ENCODE data around the gene IGFL3.
"Not testable (repeated sequence)": the region's sequence is repeated elsewhere in the genome, so short reads cannot be mapped to it uniquely, and the experiment has no call there.

The IGFL3 gene

DNA sequence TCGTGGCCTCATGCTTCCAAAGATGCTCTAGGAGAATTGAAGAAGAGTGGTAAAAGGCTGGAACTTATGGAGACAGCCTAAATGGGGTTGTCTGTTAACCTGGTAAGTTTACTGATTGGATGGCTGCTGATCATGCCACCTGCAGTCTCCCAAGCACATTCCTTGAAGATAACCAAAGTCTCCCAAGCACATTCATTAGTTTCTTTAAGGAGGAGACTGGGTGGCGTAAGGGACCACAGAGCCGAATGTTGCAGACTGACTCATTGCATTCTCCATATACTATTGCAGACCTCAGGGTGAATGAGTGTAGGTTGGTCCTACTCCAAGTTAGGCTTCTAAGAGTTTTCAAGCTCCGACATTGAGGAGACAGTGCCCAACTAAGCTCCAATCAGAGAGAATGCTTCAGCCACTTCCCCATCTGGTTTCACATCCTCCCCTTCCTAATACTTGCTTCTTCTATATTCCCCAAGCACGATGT is at the start of gene IGFL3:
IGFL3 (minus strand) TSS at position 51 of the 478 bp plus-strand sequence; CDS start at position 12, 39 bp downstream.
- no peak for DNase-seq (ENCODE audit: low spot score)
- in situ Hi-C loops (cut with MboI; ENCODE audit: low sequenced_read_pairs, unreplicated experiment), result no loop called here
- TF ChIP-seq, protein P1, sequence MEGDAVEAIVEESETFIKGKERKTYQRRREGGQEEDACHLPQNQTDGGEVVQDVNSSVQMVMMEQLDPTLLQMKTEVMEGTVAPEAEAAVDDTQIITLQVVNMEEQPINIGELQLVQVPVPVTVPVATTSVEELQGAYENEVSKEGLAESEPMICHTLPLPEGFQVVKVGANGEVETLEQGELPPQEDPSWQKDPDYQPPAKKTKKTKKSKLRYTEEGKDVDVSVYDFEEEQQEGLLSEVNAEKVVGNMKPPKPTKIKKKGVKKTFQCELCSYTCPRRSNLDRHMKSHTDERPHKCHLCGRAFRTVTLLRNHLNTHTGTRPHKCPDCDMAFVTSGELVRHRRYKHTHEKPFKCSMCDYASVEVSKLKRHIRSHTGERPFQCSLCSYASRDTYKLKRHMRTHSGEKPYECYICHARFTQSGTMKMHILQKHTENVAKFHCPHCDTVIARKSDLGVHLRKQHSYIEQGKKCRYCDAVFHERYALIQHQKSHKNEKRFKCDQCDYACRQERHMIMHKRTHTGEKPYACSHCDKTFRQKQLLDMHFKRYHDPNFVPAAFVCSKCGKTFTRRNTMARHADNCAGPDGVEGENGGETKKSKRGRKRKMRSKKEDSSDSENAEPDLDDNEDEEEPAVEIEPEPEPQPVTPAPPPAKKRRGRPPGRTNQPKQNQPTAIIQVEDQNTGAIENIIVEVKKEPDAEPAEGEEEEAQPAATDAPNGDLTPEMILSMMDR (IDR thresholded peaks at IDR 0.05; ENCODE audit: borderline replicate concordance, control extremely low read depth, extremely low read depth, insufficient read depth, missing control alignments), result no peak

DNA sequence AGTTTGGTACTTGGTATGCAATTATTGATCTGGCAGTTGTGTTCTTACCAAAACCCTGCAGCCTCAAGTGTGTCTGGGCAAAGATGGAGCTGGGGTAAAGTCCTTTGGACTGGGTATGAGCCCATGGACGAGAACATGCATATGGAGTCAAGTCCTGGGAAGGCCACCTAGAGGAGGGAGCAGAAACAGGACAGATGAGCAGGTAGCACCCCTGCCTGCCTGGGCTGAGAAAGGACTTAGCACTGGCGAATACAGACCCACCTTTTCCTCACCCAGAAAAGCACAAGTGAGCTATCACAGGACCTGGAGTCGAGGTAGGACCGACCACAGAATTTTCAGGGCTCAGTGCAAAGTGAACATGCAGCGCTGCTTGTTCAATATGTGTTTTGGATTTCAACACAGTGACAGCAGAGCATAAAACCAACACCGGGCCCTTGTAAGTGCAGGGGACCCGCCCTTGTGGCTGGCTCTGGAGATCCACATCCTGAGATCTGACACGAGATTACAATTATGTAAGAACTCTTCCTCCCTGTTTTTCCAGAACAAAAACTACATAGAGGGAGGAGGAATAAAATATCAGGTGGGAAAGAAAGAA is 49.5 kb upstream of the IGFL3 start:
- no peak for DNase-seq (ENCODE audit: low spot score)
- TF ChIP-seq, protein P1 (IDR thresholded peaks at IDR 0.05; ENCODE audit: borderline replicate concordance, control extremely low read depth, extremely low read depth, insufficient read depth, missing control alignments), result no peak
- in situ Hi-C loops (cut with MboI; ENCODE audit: low sequenced_read_pairs, unreplicated experiment), result no loop called here

DNA sequence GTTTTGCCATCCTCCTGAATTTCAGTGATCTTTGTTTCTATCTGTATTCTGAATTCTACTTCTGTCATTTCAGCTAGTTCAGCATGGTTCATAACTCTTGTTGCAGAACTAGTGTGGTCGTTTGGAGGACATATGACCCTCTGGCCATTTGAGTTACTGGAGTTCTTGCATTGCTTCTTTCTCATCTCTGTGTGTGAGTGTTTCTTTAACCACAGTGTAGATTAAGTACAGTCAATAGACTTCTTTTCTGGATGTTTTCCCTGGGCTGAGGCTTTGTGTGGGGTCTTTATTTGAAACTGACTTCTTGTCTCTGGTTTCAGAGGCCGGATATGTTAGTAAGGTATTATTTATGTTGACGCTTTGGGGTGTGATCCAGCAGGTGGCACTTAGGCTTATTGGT is 38.2 kb upstream of the IGFL3 start:
- DNase-seq (ENCODE audit: low spot score), result no peak
- in situ Hi-C loops (cut with MboI; ENCODE audit: low sequenced_read_pairs, unreplicated experiment), result no loop called here
- TF ChIP-seq, protein P1 (IDR thresholded peaks at IDR 0.05; ENCODE audit: borderline replicate concordance, control extremely low read depth, extremely low read depth, insufficient read depth, missing control alignments), result no peak

DNA sequence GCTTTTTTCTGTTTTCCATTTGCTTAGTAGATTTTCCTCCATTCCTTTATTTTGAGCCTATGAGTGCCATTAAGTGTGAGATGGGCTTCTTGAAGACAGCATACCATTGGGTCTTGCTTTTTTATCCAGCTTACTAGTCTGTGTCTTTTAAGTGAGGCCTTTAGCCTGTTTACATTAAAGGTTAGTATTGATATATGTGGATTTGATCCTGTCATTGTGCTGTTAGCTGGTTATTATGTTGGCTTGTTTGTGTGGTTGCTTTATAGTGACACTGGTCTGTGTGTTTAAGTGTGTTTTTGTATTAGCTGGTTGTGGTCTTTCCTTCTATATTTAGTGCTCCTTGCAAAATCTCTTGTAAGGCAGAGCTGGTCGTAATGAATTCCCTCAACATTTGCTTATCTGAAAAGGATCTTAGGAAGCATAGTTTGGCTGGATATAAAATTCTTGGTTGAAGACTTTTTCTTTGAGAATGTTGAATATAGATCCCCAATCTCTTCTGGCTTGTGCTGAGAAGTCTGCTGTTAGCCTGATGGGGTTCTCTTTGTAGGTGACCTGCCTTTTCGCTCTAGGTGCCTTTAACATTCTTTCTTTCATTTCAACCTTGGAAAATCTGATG is 37.3 kb upstream of the IGFL3 start:
- DNase-seq (ENCODE audit: low spot score); in situ Hi-C loops (cut with MboI; ENCODE audit: low sequenced_read_pairs, unreplicated experiment): not testable (repeated sequence)

DNA sequence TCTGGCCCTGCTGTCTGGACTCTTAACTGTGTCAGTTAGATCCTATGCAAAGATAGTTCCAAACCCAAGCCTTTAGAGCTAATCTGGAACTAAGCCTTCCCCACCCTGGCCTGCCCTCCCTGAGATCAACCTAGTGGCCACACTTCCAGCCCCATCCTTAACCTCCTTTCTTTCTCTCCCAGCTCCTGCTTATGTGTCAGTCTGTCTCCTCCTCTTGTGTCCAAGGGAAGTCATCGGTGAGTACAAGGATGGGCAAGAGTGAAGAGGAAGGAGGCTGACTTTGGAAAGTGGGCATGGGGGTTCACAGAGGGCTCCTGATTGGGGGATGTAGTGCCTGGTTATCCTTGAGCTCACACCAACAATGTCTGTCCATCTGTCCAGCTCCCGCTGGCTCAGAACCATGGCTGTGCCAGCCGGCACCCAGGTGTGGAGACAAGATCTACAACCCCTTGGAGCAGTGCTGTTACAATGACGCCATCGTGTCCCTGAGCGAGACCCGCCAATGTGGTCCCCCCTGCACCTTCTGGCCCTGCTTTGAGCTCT is 35.8 kb upstream of the IGFL3 start:
- TF ChIP-seq, protein P1 (IDR thresholded peaks at IDR 0.05; ENCODE audit: borderline replicate concordance, control extremely low read depth, extremely low read depth, insufficient read depth, missing control alignments), result no peak
- DNase-seq (ENCODE audit: low spot score), result no peak
- in situ Hi-C loops (cut with MboI; ENCODE audit: low sequenced_read_pairs, unreplicated experiment), result no loop called here

DNA sequence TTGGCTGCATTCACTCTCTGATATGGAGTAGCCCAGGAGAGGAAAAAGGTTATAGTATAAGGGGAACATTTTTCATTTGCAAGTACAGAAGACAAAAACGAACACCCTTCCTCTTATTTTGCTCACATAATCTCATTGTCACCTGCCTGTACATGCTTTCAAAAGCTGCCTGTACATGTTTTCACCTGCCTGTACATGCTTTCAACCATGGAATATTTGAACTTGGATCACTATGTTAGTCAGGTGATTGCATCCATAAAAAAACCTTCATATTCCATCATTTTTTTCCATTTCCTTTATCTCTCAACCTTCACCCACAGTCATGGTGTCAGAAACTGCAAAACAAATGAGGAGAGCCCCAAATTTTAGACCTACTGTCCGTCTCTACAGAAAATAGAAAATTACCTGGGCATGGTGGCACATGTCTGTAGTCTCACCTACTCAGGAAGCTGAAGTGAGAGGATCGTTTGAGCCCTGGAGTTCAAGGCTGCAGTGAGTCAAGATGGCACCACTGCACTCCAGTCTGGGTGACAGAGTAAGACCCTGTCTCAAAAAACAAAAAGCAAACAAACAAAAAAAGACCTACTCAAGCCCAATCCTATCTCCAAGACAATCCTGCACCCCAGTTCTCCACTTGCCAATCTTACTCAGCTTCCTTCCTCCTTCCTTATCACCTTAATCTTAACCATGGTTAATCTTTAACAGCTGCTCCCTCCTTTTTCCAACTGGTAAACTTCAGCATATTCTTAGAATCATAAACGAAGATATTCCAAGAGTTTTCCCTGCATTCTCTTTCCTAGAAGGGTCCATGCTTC is 35.1 kb upstream of the IGFL3 start:
- in situ Hi-C loops (cut with MboI; ENCODE audit: low sequenced_read_pairs, unreplicated experiment), result no loop called here
- DNase-seq (ENCODE audit: low spot score), result no peak
- TF ChIP-seq, protein P1 (IDR thresholded peaks at IDR 0.05; ENCODE audit: borderline replicate concordance, control extremely low read depth, extremely low read depth, insufficient read depth, missing control alignments), result no peak
